GM12891 (cell line): ENCODE results near the gene FBXL2.

Experiments
- POLR2A ChIP-seq: IDR thresholded peaks from 2 replicates; pipeline ENCODE4 v1.6.1; 2011; ENCODE audit warnings: low read depth, low read length, control low read depth
- POLR2AphosphoS5 ChIP-seq: IDR thresholded peaks from 2 replicates; pipeline ENCODE4 v1.6.1; 2011; ENCODE audit warnings: low read depth, low read length, control low read depth
- SPI1 ChIP-seq: IDR thresholded peaks from 2 replicates; pipeline ENCODE4 v1.6.1; 2011; ENCODE audit warnings: low read depth, low read length, control low read depth
- TAF1 ChIP-seq: IDR thresholded peaks from 2 replicates; pipeline ENCODE4 v1.6.1; 2011; ENCODE audit warnings: low read depth, low read length, control low read depth

DNA sequence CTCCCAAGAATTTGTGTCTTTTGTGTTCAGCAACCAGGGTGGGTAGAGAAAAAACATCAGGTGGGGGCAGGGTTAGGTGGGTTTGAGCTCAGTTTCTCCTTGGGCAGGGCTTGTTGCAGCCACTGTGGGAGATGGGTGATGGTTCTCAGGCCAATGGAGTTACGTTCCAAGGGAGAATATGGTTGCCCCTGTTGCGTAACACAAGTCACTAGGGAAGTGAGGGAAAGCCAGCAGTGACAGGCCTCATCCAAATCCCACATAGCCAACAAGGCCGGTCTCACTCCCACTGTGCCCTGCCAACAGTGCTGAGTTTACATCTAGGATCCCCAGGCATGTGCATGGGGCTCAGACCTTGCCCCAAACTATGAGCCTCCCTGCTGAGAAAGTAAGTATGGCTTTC, 7.9 kb upstream of the FBXL2 start:
- TF ChIP-seq SPI1: no peak
- no peak for TF ChIP-seq POLR2AphosphoS5
- TF ChIP-seq POLR2A: no peak
- TF ChIP-seq TAF1: no peak
